Body of pancreas (tissue), 4 donors: ENCODE measurements around the gene DCHS1.

ENCODE experiments used
- POLR2A ChIP-seq, 3 donors: fragments of 450-650 bp; IDR thresholded peaks; one replicate each; pipeline ENCODE4 v1.6.1; 2016; ENCODE audit warnings: antibody characterized with exemption in 3 of 3, mild to moderate bottlenecking in 2 of 3
- TF ChIP-seq, protein P1 (sequence below), 7 experiments: fragments of 450-650 bp in 4 of 7; fragments of 200-600 bp in 3 of 7; sonication (generic) in 3 of 7; IDR thresholded peaks; one replicate each; pipeline ENCODE4 v1.5.1; 2016 to 2019; ENCODE audit warnings: antibody characterized with exemption in 7 of 7

DNA sequence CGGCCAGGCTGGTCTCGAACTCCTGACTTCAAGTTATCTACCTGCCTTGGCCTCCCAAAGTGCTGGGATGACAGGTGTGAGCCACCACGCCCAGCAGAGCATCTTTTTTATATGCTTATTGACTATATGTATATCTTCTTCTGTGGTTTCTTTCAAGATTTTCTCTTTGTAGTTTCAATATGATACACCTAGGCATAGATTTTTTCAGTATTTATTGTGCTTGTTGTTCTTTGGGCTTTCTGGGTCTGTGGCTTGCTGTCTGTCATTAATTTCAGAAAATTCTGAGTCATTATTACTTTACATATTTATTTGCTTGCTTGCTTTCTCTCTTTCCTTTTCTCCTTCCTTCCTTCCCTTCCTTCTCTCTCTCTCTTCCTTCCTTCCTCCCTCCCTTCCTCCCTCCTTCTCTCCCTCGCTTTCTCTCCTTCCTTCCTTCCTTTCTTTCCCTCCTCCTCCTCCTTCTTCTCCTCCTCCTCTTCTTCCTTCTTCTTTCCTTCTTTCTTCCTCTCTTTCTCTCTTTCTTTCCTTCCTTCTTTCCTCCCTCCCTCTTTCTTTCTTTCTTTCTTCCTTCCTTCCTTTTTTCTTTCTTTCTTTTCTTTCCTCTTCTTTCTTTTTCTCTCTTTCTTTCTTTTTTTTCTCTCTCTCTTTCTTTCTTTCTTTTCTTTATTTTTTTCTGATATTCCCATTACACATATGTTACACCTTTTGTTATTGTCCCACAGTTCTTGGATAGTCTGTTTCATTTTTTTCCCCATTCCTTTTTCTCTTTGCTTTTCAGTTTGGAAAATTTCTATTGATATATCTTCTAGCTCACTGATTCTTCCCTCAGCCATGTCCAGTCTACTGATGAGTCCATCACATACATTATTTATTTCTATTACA lies 10.9 kb upstream of the DCHS1 start:
- TF ChIP-seq, protein P1, sequence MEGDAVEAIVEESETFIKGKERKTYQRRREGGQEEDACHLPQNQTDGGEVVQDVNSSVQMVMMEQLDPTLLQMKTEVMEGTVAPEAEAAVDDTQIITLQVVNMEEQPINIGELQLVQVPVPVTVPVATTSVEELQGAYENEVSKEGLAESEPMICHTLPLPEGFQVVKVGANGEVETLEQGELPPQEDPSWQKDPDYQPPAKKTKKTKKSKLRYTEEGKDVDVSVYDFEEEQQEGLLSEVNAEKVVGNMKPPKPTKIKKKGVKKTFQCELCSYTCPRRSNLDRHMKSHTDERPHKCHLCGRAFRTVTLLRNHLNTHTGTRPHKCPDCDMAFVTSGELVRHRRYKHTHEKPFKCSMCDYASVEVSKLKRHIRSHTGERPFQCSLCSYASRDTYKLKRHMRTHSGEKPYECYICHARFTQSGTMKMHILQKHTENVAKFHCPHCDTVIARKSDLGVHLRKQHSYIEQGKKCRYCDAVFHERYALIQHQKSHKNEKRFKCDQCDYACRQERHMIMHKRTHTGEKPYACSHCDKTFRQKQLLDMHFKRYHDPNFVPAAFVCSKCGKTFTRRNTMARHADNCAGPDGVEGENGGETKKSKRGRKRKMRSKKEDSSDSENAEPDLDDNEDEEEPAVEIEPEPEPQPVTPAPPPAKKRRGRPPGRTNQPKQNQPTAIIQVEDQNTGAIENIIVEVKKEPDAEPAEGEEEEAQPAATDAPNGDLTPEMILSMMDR (IDR thresholded peaks at IDR 0.05) = no peak
- TF ChIP-seq POLR2A (IDR thresholded peaks at IDR 0.05) = no peak
